Colonic mucosa (tissue), 4 donors: ENCODE results near the gene NPR3. TPM values are rescaled to one million over a fixed set of nuclear protein-coding genes. Genes with fewer than 3 reads are reported as not detected.

Source experiments
- DNase-seq: peaks from one replicate; pipeline ENCODE4 v3.0.0-alpha.2; 2020
- H3K27ac ChIP-seq: fragments of 200-600 bp; one replicate; pipeline ENCODE4 v1.8.0; 2021
- H3K27me3 ChIP-seq: fragments of 200-600 bp; one replicate; pipeline ENCODE4 v1.8.0; 2021
- H3K36me3 ChIP-seq: fragments of 200-600 bp; one replicate; pipeline ENCODE4 v1.8.0; 2021
- H3K4me1 ChIP-seq: fragments of 200-600 bp; one replicate; pipeline ENCODE4 v1.8.0; 2021; ENCODE audit warnings: mild to moderate bottlenecking
- H3K4me3 ChIP-seq: fragments of 200-600 bp; one replicate; pipeline ENCODE4 v1.8.0; 2021
- H3K9ac ChIP-seq, 2 donors: one replicate each; pipeline ENCODE4 v1.7.0; 2013; ENCODE audit warnings: control low read depth in 2 of 2, low read depth in 2 of 2, low read length in 2 of 2
- H3K9me3 ChIP-seq: fragments of 200-600 bp; one replicate; pipeline ENCODE4 v1.8.0; 2021
- intact Hi-C: fragments of 100-400 bp; cut with DNase I; formaldehyde crosslinking; loops from one replicate; pipeline ENCODE4 v1.14.1; 2022
- total RNA-seq, 2 donors: library from RNA; stranded (reverse); fragmentation: NEBNext Ultra II Directional in 1 of 2; extraction: Animal tissue kit (Norgen Biotek cat#: 25700) in 1 of 2; gene quantifications; one replicate each; pipeline ENCODE4 v1.2.1, GENCODE V29; 2021
- TF ChIP-seq, protein P1 (sequence below): fragments of 200-600 bp; IDR thresholded peaks from one replicate; pipeline ENCODE4 v1.8.0; 2022; ENCODE audit warnings: antibody characterized with exemption, mild to moderate bottlenecking
- donor health status: healthy.
- donor health status: DM: no; HTN: no; CAD: no.
- donor health status: DM: no; HTN: no; CAD: no.

The NPR3 gene
- total RNA-seq, 2 donors from 2014 or later: 0.20 to 3.0 TPM

DNA sequence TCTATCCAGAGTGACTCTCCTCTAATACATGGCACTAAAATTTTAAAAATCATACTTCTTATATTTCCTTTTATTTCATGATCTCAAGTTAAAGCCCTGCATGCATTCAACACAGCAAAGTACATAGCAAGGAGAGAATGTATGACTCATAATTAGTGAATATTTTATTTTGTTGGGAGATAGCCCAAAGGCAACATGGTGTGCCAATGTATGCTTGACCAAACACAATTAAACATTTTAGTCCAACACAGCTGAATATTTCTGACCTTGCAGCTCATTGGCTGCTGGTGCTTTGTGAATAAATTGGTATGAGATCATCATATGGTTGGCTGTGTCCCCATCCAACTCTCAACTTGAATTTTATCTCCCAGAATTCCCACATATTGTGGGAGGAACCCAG lies 103.5 kb downstream of the NPR3 start:
- no peak overlapping the region for H3K4me3 ChIP-seq
- no peaks in the 10 kb centered on the region for H3K4me1 ChIP-seq
- H3K27me3 ChIP-seq: no peaks in the 10 kb centered on the region
- TF ChIP-seq, protein P1, sequence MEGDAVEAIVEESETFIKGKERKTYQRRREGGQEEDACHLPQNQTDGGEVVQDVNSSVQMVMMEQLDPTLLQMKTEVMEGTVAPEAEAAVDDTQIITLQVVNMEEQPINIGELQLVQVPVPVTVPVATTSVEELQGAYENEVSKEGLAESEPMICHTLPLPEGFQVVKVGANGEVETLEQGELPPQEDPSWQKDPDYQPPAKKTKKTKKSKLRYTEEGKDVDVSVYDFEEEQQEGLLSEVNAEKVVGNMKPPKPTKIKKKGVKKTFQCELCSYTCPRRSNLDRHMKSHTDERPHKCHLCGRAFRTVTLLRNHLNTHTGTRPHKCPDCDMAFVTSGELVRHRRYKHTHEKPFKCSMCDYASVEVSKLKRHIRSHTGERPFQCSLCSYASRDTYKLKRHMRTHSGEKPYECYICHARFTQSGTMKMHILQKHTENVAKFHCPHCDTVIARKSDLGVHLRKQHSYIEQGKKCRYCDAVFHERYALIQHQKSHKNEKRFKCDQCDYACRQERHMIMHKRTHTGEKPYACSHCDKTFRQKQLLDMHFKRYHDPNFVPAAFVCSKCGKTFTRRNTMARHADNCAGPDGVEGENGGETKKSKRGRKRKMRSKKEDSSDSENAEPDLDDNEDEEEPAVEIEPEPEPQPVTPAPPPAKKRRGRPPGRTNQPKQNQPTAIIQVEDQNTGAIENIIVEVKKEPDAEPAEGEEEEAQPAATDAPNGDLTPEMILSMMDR: no peak
- no peaks in the 10 kb centered on the region for H3K9me3 ChIP-seq
- H3K27ac ChIP-seq: no peak overlapping the region
- no peaks in the 10 kb centered on the region for H3K36me3 ChIP-seq
- intact Hi-C loops: no loop called here
- H3K9ac ChIP-seq: no peak overlapping the region
- DNase-seq: no peak

DNA sequence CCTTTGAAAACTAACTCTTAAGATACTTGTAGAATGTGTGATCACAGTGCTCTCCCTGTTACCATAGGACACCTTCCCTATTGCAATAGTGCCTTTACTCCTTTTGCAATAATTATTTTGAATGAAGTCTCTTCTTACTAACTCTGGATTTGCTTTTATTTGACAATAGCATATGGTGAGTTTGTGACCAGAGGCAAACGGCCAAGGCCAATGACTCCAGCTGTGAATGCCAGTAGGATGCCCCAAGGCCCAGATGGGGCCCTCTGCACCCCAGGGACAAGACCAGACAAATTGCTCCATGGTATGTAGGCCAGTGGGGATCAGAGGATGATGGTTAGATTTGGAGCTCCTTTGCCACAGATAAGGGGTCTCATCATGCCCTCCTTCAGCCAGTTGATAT lies 116.9 kb downstream of the NPR3 start:
- Histone ChIP-seq H3K9ac (no peak overlapping the region), H3K27ac (no peak overlapping the region), H3K9me3 (no peaks in the 10 kb centered on the region), H3K36me3 (no peaks in the 10 kb centered on the region), H3K4me1 (no peaks in the 10 kb centered on the region), H3K4me3 (no peak overlapping the region), H3K27me3 (no peaks in the 10 kb centered on the region)
- no peak for DNase-seq
- intact Hi-C loops: no loop called here
- TF ChIP-seq, protein P1: no peak

DNA sequence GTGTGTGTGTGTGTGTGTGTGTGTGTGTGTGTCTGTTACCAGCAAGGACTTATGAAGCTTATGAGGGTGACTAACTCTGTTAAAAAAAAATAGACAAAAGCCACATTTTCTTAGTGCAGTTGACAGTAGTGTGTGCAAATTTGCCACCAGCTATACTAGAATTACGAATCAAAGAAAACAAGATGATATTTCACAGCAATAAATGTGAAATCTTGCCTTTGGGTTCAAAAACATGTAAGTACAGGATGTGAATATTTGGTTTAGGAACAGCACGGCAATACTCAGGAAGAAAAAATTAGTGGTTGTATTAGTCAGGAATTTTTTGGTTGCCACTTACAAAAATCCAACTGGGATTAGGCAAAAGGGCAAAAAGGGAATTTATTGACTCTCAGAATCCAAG lies 117.4 kb downstream of the NPR3 start:
- H3K9ac ChIP-seq: no peak overlapping the region
- no peak overlapping the region for H3K27ac ChIP-seq
- TF ChIP-seq, protein P1: no peak
- H3K27me3 ChIP-seq: no peaks in the 10 kb centered on the region
- no peak overlapping the region for H3K4me3 ChIP-seq
- H3K9me3 ChIP-seq: no peaks in the 10 kb centered on the region
- DNase-seq: no peak
- intact Hi-C loops: no loop called here
- no peaks in the 10 kb centered on the region for H3K4me1 ChIP-seq
- no peaks in the 10 kb centered on the region for H3K36me3 ChIP-seq

DNA sequence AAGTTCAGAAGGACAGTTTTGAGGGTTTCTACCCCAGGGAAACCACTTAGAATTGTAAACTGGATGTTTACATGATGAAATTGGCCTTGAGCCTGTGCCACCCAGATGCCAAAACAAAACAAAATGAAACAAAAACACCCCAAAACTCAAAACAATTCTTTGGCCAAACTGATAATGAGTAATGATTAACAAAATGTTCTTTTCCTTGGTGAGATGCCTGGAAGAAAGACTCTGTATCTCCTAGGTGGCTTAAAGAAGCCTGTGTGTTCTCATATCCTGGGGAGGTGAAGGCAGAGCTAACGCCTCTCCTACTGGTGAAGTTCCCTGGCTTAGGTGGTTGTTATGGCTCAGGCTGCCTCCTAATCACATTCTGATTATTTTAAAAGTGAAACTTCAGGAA lies 120.5 kb downstream of the NPR3 start:
- Histone ChIP-seq H3K9me3 (no peaks in the 10 kb centered on the region), H3K9ac (no peak overlapping the region), H3K4me3 (no peak overlapping the region), H3K36me3 (no peaks in the 10 kb centered on the region), H3K4me1 (no peaks in the 10 kb centered on the region), H3K27me3 (no peaks in the 10 kb centered on the region), H3K27ac (no peak overlapping the region)
- DNase-seq: no peak
- TF ChIP-seq, protein P1: no peak
- intact Hi-C loops: no loop called here

DNA sequence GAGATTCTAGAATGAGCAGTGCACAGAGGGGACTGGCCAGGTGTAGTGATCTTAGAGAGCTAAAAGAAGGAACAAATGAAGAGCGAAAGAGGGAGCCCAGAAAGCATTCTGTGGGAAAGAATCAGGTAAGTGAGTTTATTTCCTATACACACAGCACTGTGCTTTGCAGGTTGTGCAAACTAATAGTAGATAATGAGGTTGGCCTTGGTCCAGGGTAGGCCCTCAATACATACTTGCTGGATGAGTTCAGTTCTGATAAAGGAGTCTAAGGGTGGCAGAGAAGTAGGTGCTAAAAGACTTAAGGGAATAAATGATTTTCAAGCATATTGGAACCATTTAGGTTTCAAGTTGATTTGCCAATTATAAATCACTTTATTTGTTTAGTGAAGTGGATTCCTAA lies 122.0 kb downstream of the NPR3 start:
- H3K27ac ChIP-seq: no peak overlapping the region
- H3K36me3 ChIP-seq: no peaks in the 10 kb centered on the region
- TF ChIP-seq, protein P1: no peak
- no peak for DNase-seq
- no peak overlapping the region for H3K9ac ChIP-seq
- H3K27me3 ChIP-seq: no peaks in the 10 kb centered on the region
- no peaks in the 10 kb centered on the region for H3K4me1 ChIP-seq
- H3K9me3 ChIP-seq: no peaks in the 10 kb centered on the region
- no peak overlapping the region for H3K4me3 ChIP-seq
- intact Hi-C loops: no loop called here

DNA sequence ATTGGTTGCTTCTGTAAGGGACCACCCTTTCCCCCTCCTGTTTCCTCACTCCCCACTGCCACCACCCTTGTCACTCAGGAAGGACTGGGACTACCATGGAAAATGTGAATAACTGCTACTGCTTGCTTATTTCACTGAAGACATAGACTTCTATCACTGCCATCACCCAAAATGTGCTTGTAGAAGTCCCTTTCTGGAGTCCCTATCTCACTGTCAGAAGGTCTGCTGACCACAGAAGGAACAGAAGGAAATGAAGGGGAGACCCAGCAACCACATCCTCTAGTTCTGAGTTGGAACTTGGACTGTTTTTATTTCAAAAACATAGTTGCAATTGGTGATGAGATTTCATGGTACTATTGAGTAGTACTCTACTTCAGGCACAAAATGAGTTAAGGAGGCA lies 122.5 kb downstream of the NPR3 start:
- H3K4me1 ChIP-seq: no peaks in the 10 kb centered on the region
- DNase-seq: no peak
- no peaks in the 10 kb centered on the region for H3K36me3 ChIP-seq
- TF ChIP-seq, protein P1: no peak
- no peaks in the 10 kb centered on the region for H3K9me3 ChIP-seq
- H3K4me3 ChIP-seq: no peak overlapping the region
- H3K27ac ChIP-seq: no peak overlapping the region
- no peaks in the 10 kb centered on the region for H3K27me3 ChIP-seq
- no peak overlapping the region for H3K9ac ChIP-seq
- intact Hi-C loops: no loop called here
